DOHH2 (cell line): ENCODE data around the gene CRTC2.

Experiments
- CTCF ChIP-seq: fragments of 200-600 bp; sonication (generic); IDR thresholded peaks from one replicate; pipeline ENCODE4 v1.5.1; 2014; ENCODE audit warnings: antibody characterized with exemption, mild to moderate bottlenecking, low read depth, low read length; ENCODE audit not compliant: poor library complexity, severe bottlenecking
- EZH2phosphoT487 ChIP-seq: fragments of 200-600 bp; sonication (generic); IDR thresholded peaks from 2 replicates; pipeline ENCODE4 v1.6.1; 2017; ENCODE audit warnings: borderline replicate concordance, mild to moderate bottlenecking, antibody characterized with exemption, low read length, moderate library complexity, mixed read lengths

GRCh38 chr1:153922972-153923925 is 35.2 kb downstream of the CRTC2 start, which contains the start of gene GATAD2B:
- TF ChIP-seq CTCF: no peak
- no peak for TF ChIP-seq EZH2phosphoT487
